Heart left ventricle (tissue), 16 donors: ENCODE results near the gene CCDC87. TPM values are rescaled to one million over a fixed set of nuclear protein-coding genes. Genes with fewer than 3 reads are reported as not detected.

Experiments
- ATAC-seq, 4 donors: fragments of 200-7000 bp; cut with Tn5 transposase; one replicate each; pipeline ENCODE4 v1.9.1; 2020 to 2022; ENCODE audit warnings: moderate library complexity in 4 of 4, mild to moderate bottlenecking in 3 of 4, moderate number of reproducible peaks in 1 of 4
- DNase-seq, 5 donors: peaks; one replicate each; pipeline ENCODE4 v3.0.0-alpha.2; 2020
- H3K27ac ChIP-seq, 12 donors: fragments of 200-600 bp; sonication (generic) in 4 of 12; one replicate each; pipeline versions ENCODE4 v1.5.0 to v1.8.0; 2016 to 2022; ENCODE audit warnings: mild to moderate bottlenecking in 2 of 12
- H3K27me3 ChIP-seq, 9 donors: fragments of 200-600 bp; sonication (generic) in 2 of 9; one replicate each; pipeline versions ENCODE4 v1.5.1 to v1.8.0; 2016 to 2022; ENCODE audit warnings: mild to moderate bottlenecking in 3 of 9
- H3K36me3 ChIP-seq, 9 donors: fragments of 200-600 bp; sonication (generic) in 2 of 9; one replicate each; pipeline versions ENCODE4 v1.5.0 to v1.8.0; 2018 to 2022; ENCODE audit warnings: mild to moderate bottlenecking in 2 of 9
- H3K4me1 ChIP-seq, 12 donors: fragments of 200-600 bp; sonication (generic) in 4 of 12; one replicate each; pipeline versions ENCODE4 v1.5.0 to v1.8.0; 2016 to 2022; ENCODE audit warnings: mild to moderate bottlenecking in 3 of 12
- H3K4me3 ChIP-seq, 12 donors: fragments of 200-600 bp; sonication (generic) in 4 of 12; one replicate each; pipeline versions ENCODE4 v1.5.0 to v1.8.0; 2017 to 2022; ENCODE audit warnings: mild to moderate bottlenecking in 9 of 12, moderate library complexity in 4 of 12
- H3K9me3 ChIP-seq, 12 donors: fragments of 200-600 bp; sonication (generic) in 4 of 12; one replicate each; pipeline versions ENCODE4 v1.5.0 to v1.8.0; 2016 to 2022; ENCODE audit warnings: mild to moderate bottlenecking in 1 of 12
- CTCF ChIP-seq, 12 donors: fragments of 200-600 bp; sonication (generic) in 4 of 12; IDR thresholded peaks; one replicate each; pipeline versions ENCODE4 v1.5.0 to v1.8.0; 2018 to 2022; ENCODE audit warnings: antibody characterized with exemption in 12 of 12, mild to moderate bottlenecking in 5 of 12
- POLR2A ChIP-seq, 2 donors: fragments of 450-650 bp; IDR thresholded peaks; one replicate each; pipeline ENCODE4 v1.6.1; 2017; ENCODE audit warnings: antibody characterized with exemption in 2 of 2, mild to moderate bottlenecking in 2 of 2, moderate library complexity in 2 of 2
- WGBS, 4 donors: extraction: QIAGEN DNeasy Blood & Tissue Kit in 2 of 4; methylation state at CpG; one replicate each; pipeline versions ENCODE4 v1.1.5 to v1.1.7; 2013 to 2018; 5-methylcytosine and 5-hydroxymethylcytosine counted together
- intact Hi-C, 10 donors: fragments of 100-400 bp; cut with DNase I; formaldehyde crosslinking; loops; one replicate each; pipeline versions ENCODE4 v1.11.1 to v1.14.2; 2022
- polyA plus RNA-seq, 2 donors: library from polyadenylated mRNA; stranded (reverse); fragments of 200-250 nt; gene quantifications; one replicate each; pipeline ENCODE4 v1.2.3, GENCODE V29; 2013
- total RNA-seq, 9 donors: library from RNA; depleted of rRNA in 2 of 9; stranded (reverse); fragments of >200 nt in 2 of 9; fragmentation: NEBNext Ultra II Directional in 3 of 9; extraction: Animal tissue kit (Norgen Biotek cat#: 25700) in 3 of 9; gene quantifications; one replicate each; pipeline versions ENCODE4 v1.1.0 to v1.2.4, GENCODE V29; 2016 to 2023
- donor health status: ischemic (EF 13 %, LVEDD 7.1; RV severe dilation, severe dysfunction).
- donor health status: healthy with polysubstance abuse.
- donor health status: DM: no; HTN: yes; CAD: no.
- donor health status: DM: no; HTN: no; CAD: no.
- donor health status: ischemic (EF 25% LVEDD 6.9; RV normal size, moderate dysfunction).
- donor health status: ischemic (EF 25% LVEDD 5.7; RV mildly dilated, moderate dysfunction).
- donor health status: healthy.
- donor health status: DM: yes; HTN: yes; CAD: no.
- donor health status: ischemic (EF 35%, LVEDD 5.7; RV mildly dilated, moderate dysfunction).
- donor health status: nonischemic (EF 11% LVEDD 7.7; RV severe dilation, severe dysfunction).
- donor health status: DM: yes; HTN: yes; CAD: no.
- donor health status: PGD.
- donor health status: ischemic (EF 29% LVEDD 5.4; RV normal size, mild dysfunction).
- donor health status: nonischemic (EF 23%, LVEDD 6.1; RV moderate dilation, normal function).

The CCDC87 gene
- total and polyA plus RNA-seq, 11 donors = 0.14 to 0.63 (median 0.25) TPM

DNA sequence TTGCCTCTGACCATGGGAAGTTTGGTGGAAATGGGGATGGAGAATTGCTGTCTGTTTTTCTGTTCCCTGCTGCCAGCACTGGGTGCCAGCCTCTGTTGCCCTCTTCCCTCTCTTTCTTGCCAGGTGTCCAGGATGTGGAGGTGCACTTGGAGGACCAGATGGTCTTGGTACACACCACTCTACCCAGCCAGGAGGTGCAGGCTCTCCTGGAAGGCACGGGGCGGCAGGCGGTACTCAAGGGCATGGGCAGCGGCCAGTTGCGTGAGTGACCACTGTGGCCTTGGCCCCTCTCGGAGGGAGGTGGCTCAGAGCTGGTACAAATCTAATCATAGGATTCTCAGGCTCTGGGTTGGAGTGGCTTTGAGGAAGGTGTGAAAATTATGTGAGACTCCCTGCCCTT is 6.1 kb upstream of the CCDC87 start:
- Histone ChIP-seq H3K4me3 (no peak overlapping the region), H3K4me1 (peaks cover 0 to 52% (median 26%) of the 10 kb centered on the region in 12 donors), H3K9me3 (no peaks in the 10 kb centered on the region), H3K36me3 (peaks cover 0 to 37% (median 17%) of the 10 kb centered on the region in 9 donors), H3K27me3 (no peaks in the 10 kb centered on the region), H3K27ac (no peak overlapping the region)
- DNase-seq (no peak), ATAC-seq (no peak)
- intact Hi-C loops = loop anchor here in 1 of 10 donors (10.0 kb wide), 1 partner anchor 246 kb away; the partner anchor contains the start of gene RCE1
- TF ChIP-seq POLR2A (IDR thresholded peaks at IDR 0.05) (no peak), CTCF (IDR thresholded peaks at IDR 0.05) (no peak)
- WGBS, 4 donors = 96 to 100% (median 99%) methylated on average over 6 of the region's 6 CpGs; no CpG with 5 or more reads in 1 of the 4 donors

DNA sequence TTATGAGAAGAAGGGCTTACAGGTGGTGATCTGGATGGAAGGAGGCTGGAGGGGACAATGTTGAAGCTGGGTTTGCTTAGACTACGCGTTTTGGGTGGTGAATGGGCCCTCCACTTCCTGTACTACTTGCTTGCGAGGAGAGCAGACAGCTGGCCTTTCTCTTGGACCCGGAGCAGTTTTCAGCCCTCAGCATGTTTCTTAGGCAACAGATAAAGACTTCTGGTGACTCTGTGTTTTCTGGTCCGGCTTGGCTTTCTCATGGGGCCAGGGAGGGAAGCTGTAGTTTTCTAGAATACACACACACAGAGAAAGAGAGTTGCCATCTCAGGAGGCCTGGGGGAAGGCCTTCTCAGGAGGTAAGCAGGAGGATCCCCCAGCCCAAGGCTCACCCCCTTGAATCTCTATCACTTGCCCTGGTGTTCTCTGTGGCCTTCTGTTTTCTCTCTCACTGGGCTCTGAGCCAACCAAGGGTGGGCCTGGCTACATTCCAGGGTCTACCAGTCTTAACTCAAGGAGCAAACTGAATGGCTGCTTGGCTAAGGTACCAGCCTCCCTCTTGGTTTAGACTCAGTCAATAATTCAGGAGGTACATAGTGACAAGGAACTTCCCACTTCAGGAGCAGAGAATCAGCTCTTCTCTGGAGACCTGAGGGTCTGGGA is 2.5 kb upstream of the CCDC87 start:
- intact Hi-C loops = loop anchor here in 1 of 10 donors (10.0 kb wide), 1 partner anchor 249 kb away; the partner anchor contains the start of gene RCE1
- no peaks in the 10 kb centered on the region for H3K27me3 ChIP-seq
- H3K9me3 ChIP-seq = no peaks in the 10 kb centered on the region
- 53 to 63% (median 54%) methylated on average over 5 of the region's 5 CpGs for WGBS, 4 donors
- peak overlapping the region in 2 of 12 donors; percentile 8 to 26 for H3K4me3 ChIP-seq
- peaks cover 2 to 44% (median 28%) of the 10 kb centered on the region in 12 donors for H3K4me1 ChIP-seq
- peak in 4 of 5 donors; percentile 57 to 73 (median 65) for DNase-seq
- H3K36me3 ChIP-seq = peaks cover 0 to 18% (median 12%) of the 10 kb centered on the region in 9 donors
- peak overlapping the region in 11 of 12 donors; percentile 38 to 80 (median 56) for H3K27ac ChIP-seq
- ATAC-seq = peak in 3 of 4 donors; percentile 47 to 63 (median 52)
- TF ChIP-seq CTCF (IDR thresholded peaks at IDR 0.05) = no peak
- TF ChIP-seq POLR2A (IDR thresholded peaks at IDR 0.05) = no peak

GRCh38 chr11:66593650-66594049 is 787 bp upstream of the CCDC87 start:
- 59 to 69% (median 66%) methylated on average over 7 of the region's 7 CpGs for WGBS, 4 donors
- H3K36me3 ChIP-seq = peaks cover 0 to under 1% (median 0%) of the 10 kb centered on the region in 9 donors
- no peak for TF ChIP-seq CTCF (IDR thresholded peaks at IDR 0.05)
- no peak for TF ChIP-seq POLR2A (IDR thresholded peaks at IDR 0.05)
- peak overlapping the region; percentile 42 to 80 (median 68) for H3K4me3 ChIP-seq
- peak overlapping the region in 10 of 12 donors; percentile 65 to 91 (median 80) for H3K27ac ChIP-seq
- intact Hi-C loops = loop anchor here in 7 of 10 donors (1.0 to 10.0 kb wide), 4 partner anchors 23 to 251 kb away; partner anchors contain the start of genes RBM4B (in 6 of the 7), RBM14 (in 1 of the 7) and RCE1 (in 1 of the 7)
- H3K4me1 ChIP-seq = peaks cover 2 to 38% (median 28%) of the 10 kb centered on the region in 12 donors
- ATAC-seq (no peak), DNase-seq (no peak)
- no peaks in the 10 kb centered on the region for H3K9me3 ChIP-seq
- H3K27me3 ChIP-seq = no peaks in the 10 kb centered on the region

GRCh38 chr11:66593303-66593635 is 406 bp upstream of the CCDC87 start:
- peaks cover 2 to 38% (median 28%) of the 10 kb centered on the region in 12 donors for H3K4me1 ChIP-seq
- peak overlapping the region; percentile 24 to 91 (median 80) for H3K27ac ChIP-seq
- no peak for TF ChIP-seq CTCF (IDR thresholded peaks at IDR 0.05)
- no peak for TF ChIP-seq POLR2A (IDR thresholded peaks at IDR 0.05)
- no peaks in the 10 kb centered on the region for H3K9me3 ChIP-seq
- peak overlapping the region; percentile 42 to 80 (median 68) for H3K4me3 ChIP-seq
- DNase-seq (no peak), ATAC-seq (peak in 1 of 4 donors; percentile 11)
- WGBS, 4 donors = 8 to 29% (median 11%) methylated on average over 6 to 12 of the region's 12 CpGs
- H3K36me3 ChIP-seq = no peaks in the 10 kb centered on the region
- intact Hi-C loops = loop anchor here in 7 of 10 donors (1.0 to 10.0 kb wide), 4 partner anchors 24 to 252 kb away; partner anchors contain the start of genes RBM4B (in 6 of the 7), RBM14 (in 1 of the 7) and RCE1 (in 1 of the 7)
- no peaks in the 10 kb centered on the region for H3K27me3 ChIP-seq
